T-helper 1 cell (primary cell): ENCODE results near the gene PALM2AKAP2.

ENCODE experiments used
- DNase-seq, 5 donors: peaks; one replicate each; pipeline ENCODE4 v3.0.0-alpha.2; 2012 to 2020

Gene PALM2AKAP2

GRCh38 chr9:109775516-109775915 lies 4.5 kb upstream of the PALM2AKAP2 start:
- DNase-seq, result no peak

GRCh38 chr9:109776391-109776790 lies 3.6 kb upstream of the PALM2AKAP2 start:
- no peak for DNase-seq

- DNase-seq, result no peak
These were observed 545 bp downstream of the PALM2AKAP2 start for GRCh38 chr9:109780453-109781033.

GRCh38 chr9:109781086-109781485 lies 1.1 kb downstream of the PALM2AKAP2 start:
- no peak for DNase-seq

GRCh38 chr9:109781541-109782197 lies 1.7 kb downstream of the PALM2AKAP2 start:
- DNase-seq, result no peak

GRCh38 chr9:109787735-109788134 lies 7.7 kb downstream of the PALM2AKAP2 start:
- DNase-seq, result no peak

- no peak for DNase-seq
These were observed 9.6 kb downstream of the PALM2AKAP2 start for GRCh38 chr9:109789556-109789955.

- DNase-seq, result no peak
These were observed 10.0 kb downstream of the PALM2AKAP2 start for GRCh38 chr9:109789971-109790370.

- no peak for DNase-seq
These were observed 11.1 kb downstream of the PALM2AKAP2 start for GRCh38 chr9:109791003-109791677.

- no peak for DNase-seq
These were observed 11.7 kb downstream of the PALM2AKAP2 start for GRCh38 chr9:109791747-109792146.

GRCh38 chr9:109792951-109793546 lies 13.1 kb downstream of the PALM2AKAP2 start:
- DNase-seq, result no peak

- no peak for DNase-seq
These were observed 13.9 kb downstream of the PALM2AKAP2 start for GRCh38 chr9:109793921-109794320.

- DNase-seq, result no peak
These were observed 14.5 kb downstream of the PALM2AKAP2 start for GRCh38 chr9:109794361-109795012.

GRCh38 chr9:109795613-109796012 lies 15.6 kb downstream of the PALM2AKAP2 start:
- no peak for DNase-seq

- DNase-seq, result no peak
These were observed 16.1 kb downstream of the PALM2AKAP2 start for GRCh38 chr9:109796078-109796477.

- DNase-seq, result no peak
These were observed 17.0 kb downstream of the PALM2AKAP2 start for GRCh38 chr9:109797006-109797405.

GRCh38 chr9:109797509-109797908 lies 17.5 kb downstream of the PALM2AKAP2 start:
- no peak for DNase-seq

- DNase-seq, result no peak
These were observed 19.1 kb downstream of the PALM2AKAP2 start for GRCh38 chr9:109799141-109799540.

GRCh38 chr9:109799792-109800191 lies 19.8 kb downstream of the PALM2AKAP2 start:
- no peak for DNase-seq

GRCh38 chr9:109801484-109801883 lies 21.5 kb downstream of the PALM2AKAP2 start:
- no peak for DNase-seq

GRCh38 chr9:109802491-109802890 lies 22.5 kb downstream of the PALM2AKAP2 start:
- DNase-seq, result no peak

GRCh38 chr9:109805050-109805449 lies 25.1 kb downstream of the PALM2AKAP2 start:
- no peak for DNase-seq

- DNase-seq, result no peak
These were observed 26.6 kb downstream of the PALM2AKAP2 start for GRCh38 chr9:109806506-109807115.
